GM20431 (cell line): Measurements from ENCODE around the gene SH3RF1.

Source experiments
- in situ Hi-C: fragments of 300-500 bp; cut with MseI, MboI; formaldehyde crosslinking; loops from one replicate; pipeline ENCODE4 v1.15.0; 2020; ENCODE audit warnings: low sequenced_read_pairs; ENCODE audit not compliant: unreplicated experiment

SH3RF1 gene

DNA sequence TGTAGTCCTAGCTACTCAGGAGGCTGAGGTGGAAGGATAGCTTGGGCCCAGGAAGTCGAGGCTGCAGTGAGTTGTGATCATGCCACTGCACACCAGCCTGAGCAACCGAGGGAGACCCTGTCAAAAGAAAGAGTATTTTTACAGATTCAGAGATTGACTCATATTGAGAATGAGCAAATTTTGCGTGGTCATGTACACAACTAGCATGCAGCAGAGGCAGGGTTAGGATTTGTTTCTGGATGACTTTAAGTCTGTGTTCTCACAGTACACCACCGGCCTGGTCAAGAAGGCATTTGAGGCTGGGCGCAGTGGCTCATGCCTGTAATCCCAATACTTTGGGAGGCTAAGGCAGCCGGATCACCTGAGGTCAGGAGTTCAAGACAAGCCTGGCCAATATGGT lies 215.9 kb downstream of the SH3RF1 start:
- in situ Hi-C loops, result no loop called here

DNA sequence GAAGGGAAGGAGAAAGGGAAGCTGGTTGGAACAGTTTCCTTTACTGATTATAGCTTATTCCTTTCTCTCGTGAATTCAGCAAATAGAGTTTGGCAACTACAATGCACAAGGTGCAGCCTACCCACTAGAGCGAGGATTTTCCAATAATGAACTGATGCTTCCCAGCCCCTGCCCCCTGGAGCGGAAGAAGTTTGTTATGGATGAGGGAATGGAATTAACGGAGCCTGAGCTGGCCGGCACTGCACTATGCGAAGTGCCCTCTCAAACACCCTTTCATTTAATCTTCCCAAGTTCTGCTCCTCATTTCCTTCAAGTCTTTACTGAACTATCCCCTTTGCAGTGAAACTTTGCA lies 218.2 kb downstream of the SH3RF1 start:
- in situ Hi-C loops, result no loop called here

DNA sequence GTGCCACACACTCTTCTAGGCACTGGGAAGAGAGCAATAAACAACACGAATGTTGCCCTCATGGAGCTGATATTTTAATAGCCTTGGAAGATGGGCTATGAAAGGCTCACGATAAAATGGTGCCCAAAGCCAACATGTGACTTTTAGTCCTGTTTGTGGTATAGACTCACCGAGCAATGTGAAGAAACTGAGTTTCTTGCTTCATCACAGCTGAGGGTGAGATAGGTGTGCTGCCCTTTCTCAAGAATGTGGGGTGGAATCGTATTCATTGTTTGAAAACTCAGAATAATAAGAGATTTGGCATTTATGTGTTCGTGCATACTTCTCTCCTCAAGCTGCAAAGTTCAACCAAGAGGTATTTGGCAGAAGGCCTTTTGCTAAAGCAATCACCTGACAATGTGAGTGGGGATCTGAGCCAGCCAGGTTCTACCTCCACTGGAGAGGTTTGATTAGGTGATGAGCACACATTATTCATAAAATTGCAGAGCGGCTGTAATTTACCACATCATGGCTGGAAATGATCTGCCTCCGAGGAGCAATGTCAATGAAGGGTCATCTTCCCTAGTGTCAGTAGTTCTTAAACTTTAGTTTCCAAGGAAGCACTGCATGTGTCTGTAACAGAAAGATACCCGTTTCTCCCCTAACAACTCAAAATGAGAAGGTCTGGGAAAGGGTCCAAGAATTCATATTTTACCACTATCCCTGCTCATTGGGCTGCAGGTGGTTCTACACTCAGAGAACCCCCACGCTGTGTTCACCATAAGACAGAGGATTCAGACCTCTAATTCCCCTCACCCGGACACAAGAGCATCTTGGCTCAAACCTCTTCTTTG lies 218.8 kb downstream of the SH3RF1 start:
- in situ Hi-C loops, result no loop called here

DNA sequence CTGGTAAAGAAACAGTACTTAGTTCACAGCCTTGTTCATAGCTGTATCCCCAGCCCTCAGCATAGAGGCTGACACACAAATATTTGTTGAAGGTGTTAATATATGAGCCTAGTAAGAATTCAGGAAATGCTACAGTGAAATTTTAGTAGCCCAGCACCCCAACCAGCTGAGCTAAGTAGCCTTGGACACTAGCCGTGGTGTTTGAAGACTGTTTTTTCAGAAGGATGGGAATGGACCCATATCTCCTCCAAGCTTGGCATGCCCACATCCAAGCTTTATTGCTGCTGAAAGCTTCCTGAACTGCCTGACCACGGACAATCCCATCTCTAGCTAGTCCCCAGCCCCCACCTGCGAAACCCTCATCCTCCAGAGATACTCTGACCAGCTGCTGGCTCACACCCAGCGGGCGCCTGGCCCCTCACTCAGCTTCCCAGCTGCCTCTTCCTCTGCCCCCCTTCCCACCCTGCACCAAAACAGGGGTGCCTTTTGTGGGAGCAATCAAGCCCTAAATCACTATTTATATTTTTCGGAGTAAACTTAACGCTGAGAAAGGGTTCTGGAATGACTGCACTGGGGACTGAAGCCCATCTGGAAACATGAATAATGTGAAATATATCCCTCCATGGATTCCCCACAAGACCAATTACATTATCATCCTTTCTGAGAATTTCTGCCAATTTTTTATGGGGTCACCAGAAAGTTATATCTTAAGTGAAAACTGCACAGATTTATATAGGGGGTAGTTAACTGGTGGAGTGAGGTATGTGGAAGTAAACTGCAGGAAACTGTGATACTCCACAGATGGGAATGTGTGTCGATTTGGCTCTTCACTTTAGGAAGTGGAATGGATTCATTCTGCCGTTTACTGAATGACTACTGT lies 219.6 kb downstream of the SH3RF1 start:
- in situ Hi-C loops, result no loop called here

DNA sequence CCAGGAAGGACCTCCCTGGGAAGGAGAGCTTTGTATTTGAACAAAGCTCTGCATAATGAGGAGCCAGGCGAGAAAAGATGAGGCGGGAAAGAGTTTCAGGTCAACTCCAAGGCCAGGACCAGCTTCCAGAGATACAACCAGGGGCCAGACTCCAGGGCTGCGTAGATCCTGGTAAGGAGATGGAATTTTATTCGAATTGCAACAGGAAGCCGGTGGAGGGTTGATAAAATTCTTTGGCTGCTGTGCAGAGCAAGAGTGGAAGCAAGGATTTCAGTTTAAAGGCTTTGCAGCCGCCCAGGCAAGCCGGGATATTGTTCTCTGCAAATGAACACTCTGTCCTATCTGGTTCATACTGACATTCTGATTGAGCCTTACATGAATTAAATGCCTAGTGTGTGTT lies 220.5 kb downstream of the SH3RF1 start:
- in situ Hi-C loops, result no loop called here

DNA sequence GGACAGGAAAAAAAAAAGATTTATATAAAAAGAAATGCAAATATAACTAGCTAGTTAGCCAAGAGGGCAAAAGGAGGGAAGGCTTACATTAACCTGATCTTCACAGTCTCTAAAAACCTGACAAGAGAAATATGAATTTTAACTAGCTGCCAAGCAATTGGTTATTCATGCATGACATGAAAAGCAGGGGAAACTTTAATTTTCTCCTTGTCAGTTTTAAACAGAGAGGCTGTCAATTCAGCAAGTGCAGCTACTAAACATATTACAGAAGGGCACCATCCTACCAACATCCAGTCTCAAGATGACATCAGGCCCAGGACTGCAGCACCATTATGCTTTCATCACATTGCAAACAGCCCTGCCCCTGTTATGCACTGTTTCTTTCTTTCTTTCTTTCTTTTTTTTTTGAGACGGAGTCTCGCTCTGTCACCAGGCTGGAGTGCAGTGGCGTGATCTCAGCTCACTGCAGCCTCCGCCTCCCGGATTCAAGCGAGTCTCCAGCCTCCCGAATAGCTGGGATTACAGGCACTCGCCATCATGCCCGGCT lies 221.8 kb downstream of the SH3RF1 start:
- in situ Hi-C loops, result no loop called here

DNA sequence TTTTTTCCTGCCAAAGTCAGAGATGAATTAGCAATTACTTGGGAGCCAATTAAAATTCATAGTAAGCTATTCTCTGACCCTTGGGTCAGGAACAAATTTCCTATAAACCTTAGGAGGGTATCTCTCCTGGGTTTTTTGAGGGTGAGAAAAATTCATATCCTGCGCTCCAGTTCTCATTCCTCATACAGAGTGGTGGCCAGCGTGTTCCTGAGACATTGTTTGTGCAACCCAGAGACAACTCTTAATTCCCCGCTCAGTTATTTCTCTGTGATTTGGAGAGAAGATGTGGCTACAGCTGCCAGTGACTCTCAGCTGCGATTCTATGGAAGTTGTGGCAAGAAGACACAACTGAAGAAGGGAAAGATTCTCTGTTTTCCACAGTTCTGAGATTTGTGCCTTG lies 222.8 kb downstream of the SH3RF1 start:
- in situ Hi-C loops, result no loop called here

DNA sequence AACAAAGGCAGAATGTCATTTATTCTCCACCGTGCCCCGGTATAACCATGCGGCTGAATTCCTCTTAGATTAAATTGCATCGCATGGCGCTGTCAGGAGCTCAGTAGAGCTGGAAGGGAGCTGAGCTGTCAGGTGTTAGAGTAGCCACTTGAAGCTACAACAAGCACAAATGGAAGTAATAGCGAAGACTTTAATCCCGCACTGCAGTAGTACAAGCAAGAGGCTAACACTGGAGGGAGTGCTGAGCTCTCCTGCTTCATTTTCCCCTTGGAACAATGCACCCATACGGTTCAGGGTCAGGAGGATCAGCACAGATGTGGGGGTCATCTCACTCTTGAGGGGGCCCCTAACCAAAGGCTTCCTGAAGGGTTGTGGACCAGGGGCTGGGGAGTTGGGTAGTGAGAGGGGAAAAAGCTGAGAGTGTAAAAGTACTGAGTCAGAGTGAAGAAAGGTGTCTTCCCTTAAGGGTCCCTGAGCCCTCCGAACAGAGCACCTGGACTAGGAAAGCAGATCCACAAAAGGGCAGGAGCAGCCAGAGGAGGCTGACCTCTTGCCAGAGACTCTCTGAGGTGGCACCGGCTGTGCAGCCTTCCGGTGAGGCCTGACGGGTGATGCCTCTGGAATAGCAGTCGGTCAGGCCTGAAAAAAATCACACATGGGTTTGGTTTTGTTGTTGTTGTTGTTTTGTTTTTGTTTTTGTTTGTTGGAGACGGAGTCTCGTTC lies 224.7 kb downstream of the SH3RF1 start:
- in situ Hi-C loops, result no loop called here

DNA sequence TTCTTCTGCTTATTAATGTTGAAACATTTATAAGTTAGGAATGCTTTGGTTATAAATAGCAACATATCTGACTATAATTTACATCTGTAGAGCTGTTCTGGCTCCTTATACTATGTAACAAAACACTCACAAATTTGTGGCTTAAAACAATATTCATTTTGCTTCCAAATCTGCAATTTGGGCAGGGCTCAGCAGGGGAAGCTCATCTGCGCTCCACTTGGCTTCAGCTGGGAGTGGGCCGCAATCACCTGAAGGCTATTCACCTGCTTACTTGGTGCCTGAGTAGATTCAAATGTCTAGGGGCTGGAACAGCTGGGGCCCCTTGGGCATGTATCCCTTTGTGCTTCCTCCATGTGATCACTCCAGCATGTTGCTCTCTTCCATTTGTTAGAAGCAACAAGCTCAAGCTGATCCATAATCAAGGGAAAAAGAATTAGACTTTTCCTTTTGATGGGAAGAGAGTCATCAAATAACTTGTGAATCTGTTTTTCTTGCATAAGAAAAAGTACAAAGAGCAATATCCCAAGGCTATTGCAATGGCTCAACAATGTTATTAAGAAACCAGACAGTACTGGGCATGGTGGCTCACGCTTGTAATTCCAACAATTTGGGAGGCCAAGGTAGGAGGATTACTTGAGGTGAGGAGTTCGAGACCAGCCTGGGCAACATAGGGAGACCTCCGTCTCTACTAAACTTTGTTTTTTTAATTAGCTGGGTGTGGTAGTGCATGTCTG lies 225.9 kb downstream of the SH3RF1 start:
- in situ Hi-C loops, result no loop called here
